ENCODE measurements around the gene MRRF. TPM values are rescaled to one million over a fixed set of nuclear protein-coding genes. Genes with fewer than 3 reads are reported as not detected.
A peak's percentile ranks its signal among the peaks of the same experiment; 100 is the strongest.

Gene MRRF
- total RNA-seq, 3 donors from 2014 or later = 46.5 to 65.2 (median 62.4) TPM

DNA sequence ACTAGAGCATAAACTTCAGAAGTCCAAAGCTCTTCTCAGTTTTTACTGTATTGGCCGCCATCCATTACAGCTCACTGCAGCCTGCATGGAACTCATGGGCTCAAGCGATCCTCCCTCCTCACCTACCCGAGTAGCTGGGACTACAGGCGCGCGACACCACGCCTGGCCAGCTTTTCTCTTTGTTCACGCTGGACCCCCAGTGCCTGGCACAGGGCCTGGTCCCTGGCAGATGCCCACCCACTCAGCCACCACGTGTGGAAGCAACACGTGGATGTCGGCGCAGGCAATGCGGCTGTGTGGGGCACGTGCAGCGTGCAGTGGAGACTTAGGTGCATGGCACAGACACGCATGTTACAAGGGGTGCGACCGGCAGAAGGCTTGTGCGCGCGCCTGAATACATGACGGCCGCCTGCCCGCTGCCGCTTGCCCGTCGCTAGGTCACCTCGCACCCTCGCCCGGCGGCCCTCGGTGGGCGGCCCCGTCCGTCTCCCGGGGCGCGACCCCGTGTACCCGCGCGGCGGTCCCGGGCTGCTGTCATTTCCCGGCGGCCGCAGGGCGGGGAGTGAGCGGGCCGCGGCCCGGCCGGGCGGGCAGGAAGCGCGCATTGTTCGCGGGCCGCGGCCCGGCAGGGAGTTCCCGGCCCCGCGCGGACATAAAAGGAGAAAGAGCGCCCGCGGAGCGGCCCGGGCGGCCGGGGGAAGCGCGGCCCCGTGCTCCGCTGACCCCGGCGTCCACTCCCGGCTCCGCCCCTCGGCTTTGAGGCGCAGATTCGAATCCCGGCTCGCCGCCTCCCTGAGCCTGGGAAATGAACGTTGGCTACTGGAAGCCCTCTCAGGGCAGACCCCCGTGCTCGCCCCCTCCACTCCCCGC lies 82.0 kb downstream of the MRRF start:
- Histone ChIP-seq H3K4me3 (no peak overlapping the region), H3K36me3 (ENCODE audit: low read depth) (no peaks in the 10 kb centered on the region), H3K9me3 (no peaks in the 10 kb centered on the region), H3K4me1 (ENCODE audit: low read depth) (peaks cover 14% of the 10 kb centered on the region)
- ATAC-seq (peak; percentile 66), DNase-seq (peak in 2 of 3 donors; percentile 48 to 66)
- TF ChIP-seq, protein P1, sequence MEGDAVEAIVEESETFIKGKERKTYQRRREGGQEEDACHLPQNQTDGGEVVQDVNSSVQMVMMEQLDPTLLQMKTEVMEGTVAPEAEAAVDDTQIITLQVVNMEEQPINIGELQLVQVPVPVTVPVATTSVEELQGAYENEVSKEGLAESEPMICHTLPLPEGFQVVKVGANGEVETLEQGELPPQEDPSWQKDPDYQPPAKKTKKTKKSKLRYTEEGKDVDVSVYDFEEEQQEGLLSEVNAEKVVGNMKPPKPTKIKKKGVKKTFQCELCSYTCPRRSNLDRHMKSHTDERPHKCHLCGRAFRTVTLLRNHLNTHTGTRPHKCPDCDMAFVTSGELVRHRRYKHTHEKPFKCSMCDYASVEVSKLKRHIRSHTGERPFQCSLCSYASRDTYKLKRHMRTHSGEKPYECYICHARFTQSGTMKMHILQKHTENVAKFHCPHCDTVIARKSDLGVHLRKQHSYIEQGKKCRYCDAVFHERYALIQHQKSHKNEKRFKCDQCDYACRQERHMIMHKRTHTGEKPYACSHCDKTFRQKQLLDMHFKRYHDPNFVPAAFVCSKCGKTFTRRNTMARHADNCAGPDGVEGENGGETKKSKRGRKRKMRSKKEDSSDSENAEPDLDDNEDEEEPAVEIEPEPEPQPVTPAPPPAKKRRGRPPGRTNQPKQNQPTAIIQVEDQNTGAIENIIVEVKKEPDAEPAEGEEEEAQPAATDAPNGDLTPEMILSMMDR (IDR thresholded peaks at IDR 0.05) = no peak
- intact Hi-C loops (cut with DNase I, micrococcal nuclease) = no loop called here

DNA sequence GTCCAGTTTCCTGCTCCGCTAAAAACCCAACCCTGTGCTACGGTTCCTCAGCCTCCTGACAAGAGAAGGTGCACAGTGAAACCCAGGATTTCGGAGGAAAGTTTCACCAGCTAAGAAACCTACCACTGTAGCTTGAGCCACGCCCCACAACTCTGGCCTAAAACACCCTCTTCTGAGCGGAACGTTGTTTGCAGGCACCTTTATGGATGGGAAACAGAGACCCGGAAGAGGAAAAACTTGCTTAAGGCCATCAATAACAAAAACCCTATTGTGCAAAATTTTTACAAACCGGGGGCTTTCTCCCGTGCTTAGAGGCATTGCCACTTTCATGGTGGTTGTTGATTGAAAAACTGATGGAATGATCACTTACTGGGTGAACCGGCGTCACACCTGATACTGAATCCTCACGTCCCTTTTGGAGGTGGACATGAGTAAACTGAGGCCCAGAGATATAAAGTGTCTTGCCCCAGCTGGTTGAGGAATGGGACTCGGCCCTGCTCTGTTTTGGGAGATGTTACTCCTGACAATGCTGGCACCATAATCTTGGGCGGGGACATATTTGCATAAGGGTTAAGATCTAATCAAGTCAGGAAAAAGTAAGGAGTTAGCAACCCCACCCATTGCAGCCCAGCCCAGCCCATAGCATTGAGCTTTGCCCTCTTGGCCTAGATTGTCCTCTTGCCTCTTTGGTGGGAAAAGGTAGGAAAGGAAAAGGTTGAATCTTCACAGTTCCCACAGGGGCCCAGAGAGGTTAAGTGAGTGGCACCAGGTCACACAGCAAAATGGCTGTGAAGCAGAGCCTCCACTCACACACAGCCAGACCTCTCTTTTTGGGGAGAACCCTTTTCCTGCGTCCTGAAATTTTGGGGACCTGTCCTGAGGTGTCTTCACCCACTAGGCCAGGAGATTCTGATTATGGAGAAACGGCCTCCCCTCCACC lies 82.9 kb downstream of the MRRF start:
- H3K4me3 ChIP-seq = no peak overlapping the region
- ATAC-seq (peak; percentile 70), DNase-seq (peak in 2 of 3 donors; percentile 60 to 76)
- intact Hi-C loops (cut with DNase I, micrococcal nuclease) = no loop called here
- TF ChIP-seq, protein P1 (IDR thresholded peaks at IDR 0.05) = no peak
- H3K36me3 ChIP-seq (ENCODE audit: low read depth) = no peaks in the 10 kb centered on the region
- no peaks in the 10 kb centered on the region for H3K9me3 ChIP-seq
- peaks cover 14% of the 10 kb centered on the region for H3K4me1 ChIP-seq (ENCODE audit: low read depth)

DNA sequence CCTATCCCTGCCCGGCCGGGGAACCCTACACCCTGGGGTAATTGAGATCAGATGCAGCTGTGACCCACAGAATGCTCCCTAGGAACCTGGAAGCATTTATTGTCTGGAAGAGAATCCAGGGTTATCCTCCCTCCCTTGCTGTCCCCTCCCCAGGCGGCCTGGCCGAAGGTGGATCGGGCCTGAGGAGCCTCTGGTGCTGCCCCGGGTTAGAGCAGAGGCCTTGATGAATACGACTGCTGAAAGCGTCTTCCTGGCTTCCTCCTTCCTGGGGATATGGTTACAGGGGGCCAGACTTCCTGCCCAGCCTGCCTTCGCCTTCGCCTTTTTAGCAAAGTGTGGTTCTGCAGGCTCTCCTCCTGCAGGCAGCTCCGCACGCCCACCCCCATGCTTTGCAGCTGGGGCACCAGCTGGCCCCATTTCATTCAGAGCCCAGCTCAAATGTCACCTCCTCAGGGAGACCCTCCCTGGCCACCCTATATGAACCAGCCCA lies 83.7 kb downstream of the MRRF start:
- DNase-seq (no peak), ATAC-seq (no peak)
- TF ChIP-seq, protein P1 (IDR thresholded peaks at IDR 0.05) = no peak
- Histone ChIP-seq H3K9me3 (no peaks in the 10 kb centered on the region), H3K36me3 (ENCODE audit: low read depth) (no peaks in the 10 kb centered on the region), H3K4me3 (no peak overlapping the region), H3K4me1 (ENCODE audit: low read depth) (peaks cover 14% of the 10 kb centered on the region)
- intact Hi-C loops (cut with DNase I, micrococcal nuclease) = no loop called here

DNA sequence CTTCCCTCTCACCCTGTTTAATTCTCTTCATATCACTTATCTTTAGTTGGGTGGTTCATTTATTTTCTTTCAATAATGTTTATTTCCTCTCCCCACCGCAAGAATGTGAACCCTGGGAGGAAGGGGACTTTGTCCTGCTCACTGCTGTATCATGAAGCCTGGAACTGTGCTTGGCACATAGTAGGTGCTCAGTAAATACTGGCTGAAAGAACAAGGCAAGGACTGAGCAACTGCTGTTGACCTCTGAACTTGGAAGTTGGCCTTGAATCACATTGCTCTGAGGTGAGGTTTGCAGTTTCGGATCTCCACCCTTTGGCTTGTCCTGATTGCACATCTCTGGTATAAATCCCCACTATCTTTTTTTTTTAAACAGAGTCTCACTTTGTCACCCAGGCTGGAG lies 84.1 kb downstream of the MRRF start:
- no peak overlapping the region for H3K4me3 ChIP-seq
- ATAC-seq (peak; percentile 4), DNase-seq (no peak)
- no peaks in the 10 kb centered on the region for H3K36me3 ChIP-seq (ENCODE audit: low read depth)
- TF ChIP-seq, protein P1 (IDR thresholded peaks at IDR 0.05) = no peak
- peaks cover 14% of the 10 kb centered on the region for H3K4me1 ChIP-seq (ENCODE audit: low read depth)
- H3K9me3 ChIP-seq = no peaks in the 10 kb centered on the region
- intact Hi-C loops (cut with DNase I, micrococcal nuclease) = no loop called here

DNA sequence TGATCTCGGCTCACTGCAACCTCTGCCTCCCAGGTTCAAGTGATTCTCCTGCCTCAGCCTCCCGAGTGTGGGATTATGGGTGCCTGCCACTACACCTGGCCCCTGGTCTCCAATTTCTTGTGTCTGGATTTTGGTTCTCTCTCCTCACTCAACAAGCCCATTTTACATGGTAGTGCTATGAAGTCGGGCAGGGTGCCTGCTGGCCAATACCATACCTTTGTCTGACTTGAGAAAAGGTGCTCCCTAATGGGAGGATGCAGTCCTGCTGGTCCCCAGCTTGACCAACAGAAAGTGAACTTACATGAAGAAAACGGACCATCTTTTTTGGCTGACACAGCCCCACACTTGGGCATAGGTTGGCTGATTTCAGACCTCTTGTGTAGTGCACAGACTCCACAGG lies 84.5 kb downstream of the MRRF start:
- Histone ChIP-seq H3K4me1 (ENCODE audit: low read depth) (peaks cover 14% of the 10 kb centered on the region), H3K36me3 (ENCODE audit: low read depth) (no peaks in the 10 kb centered on the region), H3K4me3 (no peak overlapping the region), H3K9me3 (no peaks in the 10 kb centered on the region)
- TF ChIP-seq, protein P1 (IDR thresholded peaks at IDR 0.05) = no peak
- DNase-seq (no peak), ATAC-seq (no peak)
- intact Hi-C loops (cut with DNase I, micrococcal nuclease) = no loop called here
